ENCODE measurements around the gene GAGE12E. TPM values are rescaled to one million over a fixed set of nuclear protein-coding genes. Genes with fewer than 3 reads are reported as not detected.
"Not testable (repeated sequence)": the region's sequence is repeated elsewhere in the genome, so short reads cannot be mapped to it uniquely, and the experiment has no call there.

Gene GAGE12E, protein sequence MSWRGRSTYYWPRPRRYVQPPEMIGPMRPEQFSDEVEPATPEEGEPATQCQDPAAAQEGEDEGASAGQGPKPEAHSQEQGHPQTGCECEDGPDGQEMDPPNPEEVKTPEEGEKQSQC
- not detected in 2 replicates for total RNA-seq

DNA sequence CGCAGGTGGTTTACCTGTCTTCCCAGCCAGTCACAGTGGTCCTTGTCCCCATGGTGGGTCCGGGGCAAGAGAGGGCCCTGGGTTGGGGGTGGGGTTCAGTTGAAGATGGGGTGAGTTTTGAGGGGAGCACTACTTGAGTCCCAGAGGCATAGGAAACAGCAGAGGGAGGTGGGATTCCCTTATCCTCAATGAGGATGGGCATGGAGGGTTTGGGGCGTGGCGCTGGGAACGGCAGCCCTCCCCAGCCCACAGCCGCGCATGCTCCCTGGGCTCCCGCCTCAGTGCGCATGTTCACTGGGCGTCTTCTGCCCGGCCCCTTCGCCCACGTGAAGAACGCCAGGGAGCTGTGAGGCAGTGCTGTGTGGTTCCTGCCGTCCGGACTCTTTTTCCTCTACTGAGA, at the start of gene GAGE12E:
Gene GAGE12E, plus strand, starts transcription at position 301 of the 400 bp plus-strand sequence. CDS start 1,155 bp downstream, outside the sequence.
- not testable (repeated sequence) for DNase-seq (ENCODE audit: extremely low read depth, low read depth, low spot score)

DNA sequence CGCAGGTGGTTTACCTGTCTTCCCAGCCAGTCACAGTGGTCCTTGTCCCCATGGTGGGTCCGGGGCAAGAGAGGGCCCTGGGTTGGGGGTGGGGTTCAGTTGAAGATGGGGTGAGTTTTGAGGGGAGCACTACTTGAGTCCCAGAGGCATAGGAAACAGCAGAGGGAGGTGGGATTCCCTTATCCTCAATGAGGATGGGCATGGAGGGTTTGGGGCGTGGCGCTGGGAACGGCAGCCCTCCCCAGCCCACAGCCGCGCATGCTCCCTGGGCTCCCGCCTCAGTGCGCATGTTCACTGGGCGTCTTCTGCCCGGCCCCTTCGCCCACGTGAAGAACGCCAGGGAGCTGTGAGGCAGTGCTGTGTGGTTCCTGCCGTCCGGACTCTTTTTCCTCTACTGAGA, 19.2 kb upstream of the GAGE12E start, which contains the start of gene GAGE12C:
Gene GAGE12C, plus strand, starts transcription at position 301 of the 400 bp plus-strand sequence. CDS start 1,155 bp downstream, outside the sequence.
- DNase-seq (ENCODE audit: extremely low read depth, low read depth, low spot score), result not testable (repeated sequence)

DNA sequence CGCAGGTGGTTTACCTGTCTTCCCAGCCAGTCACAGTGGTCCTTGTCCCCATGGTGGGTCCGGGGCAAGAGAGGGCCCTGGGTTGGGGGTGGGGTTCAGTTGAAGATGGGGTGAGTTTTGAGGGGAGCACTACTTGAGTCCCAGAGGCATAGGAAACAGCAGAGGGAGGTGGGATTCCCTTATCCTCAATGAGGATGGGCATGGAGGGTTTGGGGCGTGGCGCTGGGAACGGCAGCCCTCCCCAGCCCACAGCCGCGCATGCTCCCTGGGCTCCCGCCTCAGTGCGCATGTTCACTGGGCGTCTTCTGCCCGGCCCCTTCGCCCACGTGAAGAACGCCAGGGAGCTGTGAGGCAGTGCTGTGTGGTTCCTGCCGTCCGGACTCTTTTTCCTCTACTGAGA, 9.7 kb upstream of the GAGE12E start, which contains the start of gene GAGE12D:
Gene GAGE12D, plus strand, starts transcription at position 301 of the 400 bp plus-strand sequence. CDS start 1,155 bp downstream, outside the sequence.
- not testable (repeated sequence) for DNase-seq (ENCODE audit: extremely low read depth, low read depth, low spot score)

DNA sequence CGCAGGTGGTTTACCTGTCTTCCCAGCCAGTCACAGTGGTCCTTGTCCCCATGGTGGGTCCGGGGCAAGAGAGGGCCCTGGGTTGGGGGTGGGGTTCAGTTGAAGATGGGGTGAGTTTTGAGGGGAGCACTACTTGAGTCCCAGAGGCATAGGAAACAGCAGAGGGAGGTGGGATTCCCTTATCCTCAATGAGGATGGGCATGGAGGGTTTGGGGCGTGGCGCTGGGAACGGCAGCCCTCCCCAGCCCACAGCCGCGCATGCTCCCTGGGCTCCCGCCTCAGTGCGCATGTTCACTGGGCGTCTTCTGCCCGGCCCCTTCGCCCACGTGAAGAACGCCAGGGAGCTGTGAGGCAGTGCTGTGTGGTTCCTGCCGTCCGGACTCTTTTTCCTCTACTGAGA, 9.5 kb downstream of the GAGE12E start, which contains the start of gene GAGE12F:
Gene GAGE12F, plus strand, starts transcription at position 301 of the 400 bp plus-strand sequence. CDS start 1,155 bp downstream, outside the sequence.
- DNase-seq (ENCODE audit: extremely low read depth, low read depth, low spot score), result not testable (repeated sequence)

DNA sequence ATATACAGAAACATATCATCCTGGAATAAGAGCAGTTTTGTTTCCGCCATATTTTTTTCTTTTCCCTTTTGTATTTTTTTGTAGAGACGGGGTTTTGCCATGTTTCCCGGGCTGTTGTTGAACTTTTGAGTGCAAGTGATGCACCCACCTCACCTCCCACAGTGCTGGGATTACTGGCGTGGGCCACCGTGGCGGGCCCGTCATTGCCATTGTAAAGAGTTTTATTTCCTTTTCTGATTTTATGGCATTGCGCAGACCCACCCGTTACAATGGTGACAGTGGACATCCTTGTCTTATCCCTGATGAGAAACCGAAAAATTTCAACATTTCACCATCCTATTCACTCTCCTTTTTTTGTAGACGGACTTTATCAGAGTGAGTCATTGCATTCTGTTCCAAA, 17.6 kb downstream of the GAGE12E start:
- not testable (repeated sequence) for DNase-seq (ENCODE audit: extremely low read depth, low read depth, low spot score)

DNA sequence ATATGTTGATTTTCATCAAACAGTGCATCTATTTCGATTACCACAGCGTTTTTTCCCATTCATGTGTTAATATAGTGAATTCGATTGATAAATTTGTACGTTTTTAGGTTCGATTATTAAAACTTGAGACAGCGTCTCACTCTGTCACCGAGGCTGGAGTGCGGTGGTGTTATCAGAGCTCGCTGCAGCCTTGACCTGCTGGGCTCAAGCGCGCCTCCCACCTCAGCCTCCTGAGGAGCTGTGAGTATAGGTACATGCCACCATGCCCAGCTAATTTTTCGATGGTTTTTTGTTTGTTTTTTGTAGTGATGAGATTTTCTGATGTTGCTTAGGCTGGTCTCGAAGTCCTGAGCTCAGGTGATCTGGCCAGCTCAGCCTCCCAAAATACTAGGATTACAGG, 18.1 kb downstream of the GAGE12E start:
- not testable (repeated sequence) for DNase-seq (ENCODE audit: extremely low read depth, low read depth, low spot score)

DNA sequence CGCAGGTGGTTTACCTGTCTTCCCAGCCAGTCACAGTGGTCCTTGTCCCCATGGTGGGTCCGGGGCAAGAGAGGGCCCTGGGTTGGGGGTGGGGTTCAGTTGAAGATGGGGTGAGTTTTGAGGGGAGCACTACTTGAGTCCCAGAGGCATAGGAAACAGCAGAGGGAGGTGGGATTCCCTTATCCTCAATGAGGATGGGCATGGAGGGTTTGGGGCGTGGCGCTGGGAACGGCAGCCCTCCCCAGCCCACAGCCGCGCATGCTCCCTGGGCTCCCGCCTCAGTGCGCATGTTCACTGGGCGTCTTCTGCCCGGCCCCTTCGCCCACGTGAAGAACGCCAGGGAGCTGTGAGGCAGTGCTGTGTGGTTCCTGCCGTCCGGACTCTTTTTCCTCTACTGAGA, 19.0 kb downstream of the GAGE12E start, which contains the start of gene GAGE12G:
Gene GAGE12G, plus strand, starts transcription at position 301 of the 400 bp plus-strand sequence. CDS start 1,155 bp downstream, outside the sequence.
- not testable (repeated sequence) for DNase-seq (ENCODE audit: extremely low read depth, low read depth, low spot score)

DNA sequence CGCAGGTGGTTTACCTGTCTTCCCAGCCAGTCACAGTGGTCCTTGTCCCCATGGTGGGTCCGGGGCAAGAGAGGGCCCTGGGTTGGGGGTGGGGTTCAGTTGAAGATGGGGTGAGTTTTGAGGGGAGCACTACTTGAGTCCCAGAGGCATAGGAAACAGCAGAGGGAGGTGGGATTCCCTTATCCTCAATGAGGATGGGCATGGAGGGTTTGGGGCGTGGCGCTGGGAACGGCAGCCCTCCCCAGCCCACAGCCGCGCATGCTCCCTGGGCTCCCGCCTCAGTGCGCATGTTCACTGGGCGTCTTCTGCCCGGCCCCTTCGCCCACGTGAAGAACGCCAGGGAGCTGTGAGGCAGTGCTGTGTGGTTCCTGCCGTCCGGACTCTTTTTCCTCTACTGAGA, 28.6 kb downstream of the GAGE12E start, which contains the start of gene GAGE12H:
Gene GAGE12H, plus strand, starts transcription at position 301 of the 400 bp plus-strand sequence. CDS start 1,155 bp downstream, outside the sequence.
- DNase-seq (ENCODE audit: extremely low read depth, low read depth, low spot score), result not testable (repeated sequence)

DNA sequence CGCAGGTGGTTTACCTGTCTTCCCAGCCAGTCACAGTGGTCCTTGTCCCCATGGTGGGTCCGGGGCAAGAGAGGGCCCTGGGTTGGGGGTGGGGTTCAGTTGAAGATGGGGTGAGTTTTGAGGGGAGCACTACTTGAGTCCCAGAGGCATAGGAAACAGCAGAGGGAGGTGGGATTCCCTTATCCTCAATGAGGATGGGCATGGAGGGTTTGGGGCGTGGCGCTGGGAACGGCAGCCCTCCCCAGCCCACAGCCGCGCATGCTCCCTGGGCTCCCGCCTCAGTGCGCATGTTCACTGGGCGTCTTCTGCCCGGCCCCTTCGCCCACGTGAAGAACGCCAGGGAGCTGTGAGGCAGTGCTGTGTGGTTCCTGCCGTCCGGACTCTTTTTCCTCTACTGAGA, 38.1 kb downstream of the GAGE12E start, which contains the start of gene GAGE2A:
Gene GAGE2A, plus strand, starts transcription at position 301 of the 400 bp plus-strand sequence. CDS start 1,155 bp downstream, outside the sequence.
- not testable (repeated sequence) for DNase-seq (ENCODE audit: extremely low read depth, low read depth, low spot score)

DNA sequence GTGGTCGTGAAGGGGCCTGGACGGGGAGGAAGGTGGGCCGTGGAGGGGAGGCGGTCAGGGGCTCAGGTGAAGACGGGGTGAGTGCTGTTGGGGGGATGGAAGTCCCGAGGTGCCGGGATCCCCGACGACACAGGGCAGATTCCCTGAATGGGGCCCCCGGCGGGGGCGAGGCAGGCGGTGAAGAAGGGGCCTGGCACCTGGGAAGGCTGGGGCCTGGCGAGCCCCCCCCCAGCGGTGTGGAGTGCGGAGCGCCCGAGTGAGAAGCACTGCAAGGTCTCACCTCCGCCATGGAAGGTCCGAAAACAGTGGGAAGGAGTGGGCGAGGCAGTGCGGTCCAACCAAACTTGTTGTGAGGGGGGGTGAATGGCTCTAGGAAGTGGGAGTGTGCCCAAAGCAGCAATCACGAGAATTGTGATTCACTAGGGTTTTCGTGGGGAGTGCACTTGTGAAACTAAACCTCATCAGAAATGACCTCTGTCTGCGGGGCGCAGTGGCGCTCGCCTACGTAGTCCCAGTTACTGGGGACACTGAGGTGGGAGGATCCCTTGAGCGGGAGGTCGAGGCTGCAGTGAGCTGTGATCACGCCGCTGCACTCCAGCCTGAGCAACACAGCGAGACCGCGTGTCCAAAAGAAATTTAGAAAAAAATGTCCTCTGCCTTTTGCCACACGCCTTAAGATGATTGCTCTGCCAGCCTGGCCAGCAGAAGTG, 38.8 kb downstream of the GAGE12E start:
- DNase-seq (ENCODE audit: extremely low read depth, low read depth, low spot score), result not testable (repeated sequence)

DNA sequence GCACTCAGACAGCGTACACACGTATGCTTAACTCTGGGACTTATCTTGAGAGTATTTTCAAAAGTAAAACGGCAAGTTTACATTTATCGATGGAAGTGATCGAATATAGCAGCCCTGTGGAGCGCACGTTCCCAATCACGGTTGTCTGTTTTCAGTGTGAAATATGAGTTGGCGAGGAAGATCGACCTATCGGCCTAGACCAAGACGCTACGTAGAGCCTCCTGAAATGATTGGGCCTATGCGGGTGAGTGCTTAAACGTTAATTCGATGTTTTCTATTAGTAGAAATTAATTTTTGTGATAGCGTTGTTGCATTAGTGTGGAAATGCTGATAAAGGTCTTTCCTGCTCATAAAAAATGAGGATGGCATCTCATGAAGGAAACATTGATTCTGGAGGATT, 39.4 kb downstream of the GAGE12E start:
- DNase-seq (ENCODE audit: extremely low read depth, low read depth, low spot score), result not testable (repeated sequence)

DNA sequence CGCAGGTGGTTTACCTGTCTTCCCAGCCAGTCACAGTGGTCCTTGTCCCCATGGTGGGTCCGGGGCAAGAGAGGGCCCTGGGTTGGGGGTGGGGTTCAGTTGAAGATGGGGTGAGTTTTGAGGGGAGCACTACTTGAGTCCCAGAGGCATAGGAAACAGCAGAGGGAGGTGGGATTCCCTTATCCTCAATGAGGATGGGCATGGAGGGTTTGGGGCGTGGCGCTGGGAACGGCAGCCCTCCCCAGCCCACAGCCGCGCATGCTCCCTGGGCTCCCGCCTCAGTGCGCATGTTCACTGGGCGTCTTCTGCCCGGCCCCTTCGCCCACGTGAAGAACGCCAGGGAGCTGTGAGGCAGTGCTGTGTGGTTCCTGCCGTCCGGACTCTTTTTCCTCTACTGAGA, 47.6 kb downstream of the GAGE12E start, which contains the start of gene GAGE1:
Gene GAGE1, plus strand, starts transcription at position 301 of the 400 bp plus-strand sequence. CDS start 1,155 bp downstream, outside the sequence.
- DNase-seq (ENCODE audit: extremely low read depth, low read depth, low spot score), result not testable (repeated sequence)

Other genes starting within 250 kb of the GAGE12E start
- not detected in 2 replicates for gene GAGE10, start 247.6 kb upstream of the GAGE12E start, total RNA-seq
- gene GAGE12J, start 229.3 kb upstream of the GAGE12E start, total RNA-seq, result not detected in 2 replicates
- not detected in 2 replicates for gene GAGE13, start 219.7 kb upstream of the GAGE12E start, total RNA-seq
- not detected in 2 replicates for gene GAGE12C, start 19.1 kb upstream of the GAGE12E start, total RNA-seq
- not detected in 2 replicates for gene GAGE12D, start 9.6 kb upstream of the GAGE12E start, total RNA-seq
- gene GAGE12F, start 9.6 kb downstream of the GAGE12E start, total RNA-seq, result not detected in 2 replicates
- gene GAGE12G, start 19.1 kb downstream of the GAGE12E start, total RNA-seq, result not detected in 2 replicates
- not detected in 2 replicates for gene GAGE12H, start 28.7 kb downstream of the GAGE12E start, total RNA-seq
- gene GAGE2A, start 38.2 kb downstream of the GAGE12E start, total RNA-seq, result not detected in 2 replicates
- gene GAGE1, start 47.7 kb downstream of the GAGE12E start, total RNA-seq, result not detected in 2 replicates
- gene PAGE1, start 144.7 kb downstream of the GAGE12E start, total RNA-seq, result not detected in 2 replicates

Measured in glomerular endothelial cell (primary cell).